ENCODE results near the gene SLC48A1.

The SLC48A1 gene

GRCh38 chr12:47824635-47825034 lies 51.6 kb downstream of the SLC48A1 start:
- DNase-seq (ENCODE audit: low spot score): no peak

- DNase-seq (ENCODE audit: low spot score): no peak
These were observed 52.2 kb downstream of the SLC48A1 start for GRCh38 chr12:47825173-47825639.

- no peak for DNase-seq (ENCODE audit: low spot score)
These were observed 55.3 kb downstream of the SLC48A1 start for GRCh38 chr12:47828008-47828975.

DNA sequence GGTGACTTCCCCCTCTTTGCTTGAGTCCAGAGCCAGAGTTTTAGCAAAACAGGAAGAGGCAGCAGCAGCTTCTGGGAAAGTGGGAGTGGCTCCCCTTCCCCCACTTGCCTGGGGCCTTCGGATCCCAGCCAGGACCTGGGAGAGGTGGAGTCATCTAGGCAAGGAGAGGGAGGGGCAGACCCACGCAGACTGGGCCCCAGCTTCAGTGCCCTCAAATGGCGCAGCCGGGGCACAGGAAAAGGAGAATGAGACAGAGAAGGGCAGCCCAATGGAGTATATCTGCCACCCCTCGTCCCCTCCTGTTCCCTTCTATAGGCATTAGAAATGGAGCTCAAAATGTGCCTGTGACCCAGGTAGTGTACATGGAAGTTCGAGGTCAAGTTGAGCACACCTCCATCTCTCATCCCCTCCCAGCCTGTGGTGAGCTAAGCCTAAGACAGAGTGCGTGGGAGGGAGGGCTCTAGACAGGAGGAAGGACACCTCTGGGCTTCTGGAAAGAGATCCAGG lies 56.0 kb downstream of the SLC48A1 start:
- DNase-seq (ENCODE audit: low spot score): peak; percentile 79

DNA sequence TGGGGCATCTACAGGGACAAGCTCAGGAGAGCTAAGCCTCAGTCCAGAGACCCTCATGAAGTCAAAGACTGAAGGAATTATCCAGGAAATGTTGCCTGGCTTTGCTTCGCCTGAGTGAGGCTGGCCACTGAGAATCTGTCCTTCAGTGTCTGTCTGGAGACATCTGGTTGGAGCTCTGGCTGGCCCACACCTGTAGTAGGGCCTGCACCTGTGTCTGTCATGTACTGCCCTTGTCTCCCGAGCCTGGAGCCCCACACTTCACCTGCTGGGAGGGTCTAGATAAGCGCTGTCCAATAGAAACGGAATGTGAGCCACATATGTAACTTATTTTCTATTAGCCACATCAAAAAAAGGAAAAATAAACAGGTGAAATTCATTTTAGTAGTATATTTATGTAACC lies 56.5 kb downstream of the SLC48A1 start:
- no peak for DNase-seq (ENCODE audit: low spot score)

Data from ecto neural progenitor cell (in vitro differentiated cells).